Breast epithelium (tissue), 4 donors: ENCODE data around the gene LHFPL2. TPM values are rescaled to one million over a fixed set of nuclear protein-coding genes. Genes with fewer than 3 reads are reported as not detected.

Experiments
- DNase-seq, 2 donors: peaks; one replicate each; pipeline ENCODE4 v3.0.0-alpha.2; 2019; ENCODE audit warnings: low spot score in 2 of 2
- H3K27ac ChIP-seq, 2 donors: fragments of 200-600 bp; sonication (generic) in 1 of 2; one replicate each; pipeline ENCODE4 v1.5.1; 2016 to 2019; ENCODE audit warnings: mild to moderate bottlenecking in 1 of 2
- H3K27me3 ChIP-seq, 2 donors: fragments of 200-600 bp; sonication (generic) in 1 of 2; one replicate each; pipeline versions ENCODE4 v1.5.1 to v1.6.0; 2017 to 2019; ENCODE audit warnings: control low read depth in 1 of 2, mild to moderate bottlenecking in 1 of 2
- H3K36me3 ChIP-seq: fragments of 200-600 bp; one replicate; pipeline ENCODE4 v1.5.1; 2019
- H3K4me1 ChIP-seq, 2 donors: fragments of 200-600 bp; sonication (generic); one replicate each; pipeline ENCODE4 v1.5.1; 2016 to 2019; ENCODE audit warnings: control low read depth in 1 of 2
- H3K4me3 ChIP-seq, 3 donors: fragments of 200-600 bp; sonication (generic); 1 replicate in 2 of 3; 2 replicates in 1 of 3; pipeline ENCODE4 v1.5.1; 2016 to 2019; ENCODE audit warnings: mild to moderate bottlenecking in 3 of 3, moderate library complexity in 2 of 3
- H3K9me3 ChIP-seq, 2 donors: fragments of 200-600 bp; sonication (generic) in 1 of 2; one replicate each; pipeline ENCODE4 v1.5.1; 2016 to 2019; ENCODE audit warnings: control low read depth in 1 of 2
- CTCF ChIP-seq, 3 donors: fragments of 450-650 bp; IDR thresholded peaks; one replicate each; pipeline ENCODE4 v1.5.1; 2016 to 2017; ENCODE audit warnings: antibody characterized with exemption in 3 of 3, mild to moderate bottlenecking in 3 of 3, moderate library complexity in 3 of 3
- POLR2A ChIP-seq: fragments of 450-650 bp; IDR thresholded peaks from one replicate; pipeline ENCODE4 v1.6.1; 2016; ENCODE audit warnings: antibody characterized with exemption, mild to moderate bottlenecking, moderate library complexity
- POLR2AphosphoS5 ChIP-seq, 3 donors: sonication (generic); formaldehyde crosslinking; IDR thresholded peaks; one replicate each; pipeline ENCODE4 v1.6.1; 2017; ENCODE audit warnings: antibody characterized with exemption in 3 of 3
- intact Hi-C: fragments of 100-400 bp; cut with DNase I; formaldehyde crosslinking; loops from one replicate; pipeline ENCODE4 v1.15.1; 2023; ENCODE audit warnings: low total_unique reads
- total RNA-seq, 3 donors: library from RNA; depleted of rRNA; stranded (reverse); fragments of >200 nt; gene quantifications; one replicate each; pipeline ENCODE4 v1.1.0, GENCODE V29; 2016

LHFPL2 gene
- total RNA-seq, 3 donors from 2014 or later: 36.8 to 61.8 (median 41.3) TPM

GRCh38 chr5:78610163-78610583, 38.4 kb downstream of the LHFPL2 start:
- H3K4me3 ChIP-seq: no peak overlapping the region
- intact Hi-C loops: no loop called here
- no peaks in the 10 kb centered on the region for H3K9me3 ChIP-seq
- no peaks in the 10 kb centered on the region for H3K36me3 ChIP-seq
- DNase-seq: no peak
- H3K27me3 ChIP-seq: no peaks in the 10 kb centered on the region
- H3K27ac ChIP-seq: peak overlapping the region; percentile 35 to 86
- no peaks in the 10 kb centered on the region for H3K4me1 ChIP-seq
- TF ChIP-seq CTCF (IDR thresholded peaks at IDR 0.05) (no peak), POLR2AphosphoS5 (IDR thresholded peaks at IDR 0.05) (no peak), POLR2A (no peak)

- no peaks in the 10 kb centered on the region for H3K27me3 ChIP-seq
- H3K4me1 ChIP-seq: no peaks in the 10 kb centered on the region
- no peak for DNase-seq
- H3K9me3 ChIP-seq: no peaks in the 10 kb centered on the region
- no peak overlapping the region for H3K4me3 ChIP-seq
- no peak for TF ChIP-seq POLR2AphosphoS5 (IDR thresholded peaks at IDR 0.05)
- TF ChIP-seq POLR2A: no peak
- no peak for TF ChIP-seq CTCF (IDR thresholded peaks at IDR 0.05)
- no peaks in the 10 kb centered on the region for H3K36me3 ChIP-seq
- intact Hi-C loops: no loop called here
- no peak overlapping the region for H3K27ac ChIP-seq
Measured at GRCh38 chr5:78607864-78608263, 40.7 kb downstream of the LHFPL2 start.

GRCh38 chr5:78606241-78606640, 42.3 kb downstream of the LHFPL2 start:
- Histone ChIP-seq H3K27me3 (no peaks in the 10 kb centered on the region), H3K9me3 (no peaks in the 10 kb centered on the region), H3K4me3 (no peak overlapping the region), H3K4me1 (no peaks in the 10 kb centered on the region), H3K36me3 (no peaks in the 10 kb centered on the region), H3K27ac (no peak overlapping the region)
- no peak for DNase-seq
- TF ChIP-seq POLR2A (no peak), CTCF (IDR thresholded peaks at IDR 0.05) (no peak), POLR2AphosphoS5 (IDR thresholded peaks at IDR 0.05) (no peak)
- intact Hi-C loops: no loop called here

GRCh38 chr5:78605611-78606010, 43.0 kb downstream of the LHFPL2 start:
- no peaks in the 10 kb centered on the region for H3K36me3 ChIP-seq
- intact Hi-C loops: no loop called here

More at GRCh38 chr5:78605611-78606010, 43.0 kb downstream of the LHFPL2 start:
- Histone ChIP-seq H3K27ac (peak overlapping the region in 1 of 2 donors; percentile 45), H3K4me3 (no peak overlapping the region), H3K27me3 (no peaks in the 10 kb centered on the region), H3K9me3 (no peaks in the 10 kb centered on the region), H3K4me1 (no peaks in the 10 kb centered on the region)
- DNase-seq: no peak
- no peak for TF ChIP-seq POLR2AphosphoS5 (IDR thresholded peaks at IDR 0.05)
- no peak for TF ChIP-seq POLR2A
- no peak for TF ChIP-seq CTCF (IDR thresholded peaks at IDR 0.05)
